H1 (cell line): Measurements from ENCODE around the gene GADD45B. TPM values are rescaled to one million over a fixed set of nuclear protein-coding genes. Genes with fewer than 3 reads are reported as not detected.

Experiments used
- FOSL1 ChIP-seq: IDR thresholded peaks from 2 replicates; pipeline ENCODE4 v1.6.1; 2011; ENCODE audit warnings: mild to moderate bottlenecking, low read depth, low read length, moderate library complexity; ENCODE audit not compliant: insufficient read depth
- GABPA ChIP-seq: IDR thresholded peaks from 2 replicates; pipeline ENCODE4 v1.6.1; 2011; ENCODE audit warnings: mild to moderate bottlenecking, low read length, moderate library complexity, borderline replicate concordance; ENCODE audit not compliant: insufficient read depth
- GTF2F1 ChIP-seq: IDR thresholded peaks from 2 replicates; pipeline ENCODE4 v1.6.1; 2012; ENCODE audit warnings: low read depth, low read length, improper control_type of control experiment, borderline replicate concordance
- POU5F1 ChIP-seq: IDR thresholded peaks from 2 replicates; pipeline ENCODE4 v1.6.1; 2011; ENCODE audit warnings: low read depth, mild to moderate bottlenecking, low read length, moderate library complexity
- RNF2 ChIP-seq: fragments of 200-900, 300-1000 bp; sonication (generic); IDR thresholded peaks from 2 replicates; pipeline ENCODE4 v1.7.1; 2016; ENCODE audit warnings: borderline replicate concordance, low read depth, mild to moderate bottlenecking, antibody characterized with exemption, low read length; ENCODE audit not compliant: poor library complexity, severe bottlenecking; ENCODE audit errors: missing control alignments
- RXRA ChIP-seq: IDR thresholded peaks from 2 replicates; pipeline ENCODE4 v1.6.1; 2011; ENCODE audit warnings: low read depth, mild to moderate bottlenecking, low read length, moderate library complexity; ENCODE audit not compliant: insufficient read depth
- SP1 ChIP-seq: IDR thresholded peaks from 2 replicates; pipeline ENCODE4 v1.6.1; 2011; ENCODE audit warnings: low read depth, low read length
- SUZ12 ChIP-seq: fragments of 200-600 bp; sonication (generic); IDR thresholded peaks from 2 replicates; pipeline ENCODE4 v1.6.1; 2012; ENCODE audit warnings: mild to moderate bottlenecking, inconsistent platforms, low read length, moderate library complexity, mixed read lengths
- TEAD4 ChIP-seq: IDR thresholded peaks from 2 replicates; pipeline ENCODE4 v1.6.1; 2012; ENCODE audit warnings: low read depth, low read length, inconsistent platforms, mixed read lengths
- YY1 ChIP-seq: IDR thresholded peaks from 2 replicates; pipeline ENCODE4 v1.6.1; 2011; ENCODE audit warnings: low read depth, mild to moderate bottlenecking, low read length
- polyA plus RNA-seq, 7 experiments: library from polyadenylated mRNA; depleted of rRNA in 3 of 7; stranded (reverse) in 5 of 7; unstranded in 2 of 7; fragments of >200 nt in 5 of 7; fragments of 200-250 nt in 2 of 7; gene quantifications; 1 replicate in 5 of 7; 2 replicates in 1 of 7; 4 replicates in 1 of 7; pipeline versions ENCODE4 v1.2.1 to v1.2.3, GENCODE V29; 2011 to 2013; ENCODE audit warnings: missing spikeins in 2 of 7, mixed read lengths in 2 of 7
- total RNA-seq: library from RNA; stranded (reverse); fragmentation: NEBNext Ultra II Directional; extraction: Animal tissue kit (Norgen Biotek cat#: 25700); gene quantifications from 2 replicates; pipeline ENCODE4 v1.2.1, GENCODE V29; 2021

GADD45B gene
- total and polyA plus RNA-seq, 2 of the 8 experiments (the other 6 are each of a cell fraction or from before 2014, with no cell fraction given): 7.4 to 11.4 TPM

GRCh38 chr19:2527171-2527570, 51.2 kb downstream of the GADD45B start (continued):
- no peak for TF ChIP-seq GABPA
- no peak for TF ChIP-seq RNF2
- no peak for TF ChIP-seq GTF2F1
- TF ChIP-seq POU5F1: no peak
- no peak for TF ChIP-seq YY1
- TF ChIP-seq SUZ12: no peak
- no peak for TF ChIP-seq TEAD4
- TF ChIP-seq SP1: no peak
- TF ChIP-seq RXRA: no peak
- TF ChIP-seq FOSL1: no peak
- TF ChIP-seq, all 59 proteins: peak for 0
